Measurements from ENCODE around the gene MX2. TPM values are rescaled to one million over a fixed set of nuclear protein-coding genes. Genes with fewer than 3 reads are reported as not detected.

Gene MX2
- total and polyA plus RNA-seq, 2 of the 4 experiments (the other 2 are of a cell fraction), result 0.53 to 0.54 TPM

- H2AK9ac ChIP-seq (replicated peaks; ENCODE audit: low read depth, low read length, poor library complexity), result no peak overlapping the region
- H3K79me1 ChIP-seq (ENCODE audit: low read depth in 1 of 2, low read length in 2 of 2), result no peaks in the 10 kb centered on the region
- no peak overlapping the region for H2BK5ac ChIP-seq (ENCODE audit: low read depth, low read length, poor library complexity, severe bottlenecking)
- ATAC-seq (ENCODE audit: low read depth) (no peak), DNase-seq (no peak)
- H3K9ac ChIP-seq (ENCODE audit: low read depth, low read length), result no peak overlapping the region
- no peaks in the 10 kb centered on the region; the same call in 1 of the 2 replicates for H4K20me1 ChIP-seq (ENCODE audit: insufficient read depth, low read length)
- WGBS, 2 experiments (ENCODE audit: extremely low coverage in 2 of 2, insufficient read length in 1 of 2), result 50% methylated on average over 2 of the region's 13 CpGs; no CpG with 5 or more reads in 1 of the 2 experiments
- no peak overlapping the region for H4K8ac ChIP-seq (ENCODE audit: low read depth in 2 of 2, low read length in 2 of 2)
- dilution Hi-C loops (cut with HindIII; ENCODE audit: low sequenced_read_pairs, unreplicated experiment) (no loop called here), in situ Hi-C loops (cut with MboI; ENCODE audit: low sequenced_read_pairs) (no loop called here), intact Hi-C loops (cut with micrococcal nuclease) (no loop called here)
- no peak overlapping the region for H3K18ac ChIP-seq (ENCODE audit: low read depth, low read length)
- no peaks in the 10 kb centered on the region for H3K27me3 ChIP-seq (ENCODE audit: control insufficient read depth, insufficient read depth, low read length)
- H3K56ac ChIP-seq (ENCODE audit: extremely low read depth, insufficient read depth, low read length), result no peak overlapping the region
- no peak overlapping the region for H3K23ac ChIP-seq (ENCODE audit: low read depth, low read length)
- H2BK20ac ChIP-seq (ENCODE audit: low read depth, low read length), result no peak overlapping the region
- H2AK5ac ChIP-seq (ENCODE audit: low read depth, low read length), result no peak overlapping the region
- no peak overlapping the region for H2AFZ ChIP-seq (replicated peaks; ENCODE audit: low read length, poor library complexity)
- CTCF ChIA-PET, result interaction anchor here (0.5 to 0.9 kb wide), 2 partner anchors 162 to 227 kb away, joined by 3 read pairs; no protein-coding TSS in a partner anchor
- H4K5ac ChIP-seq (ENCODE audit: low read depth, low read length), result no peak overlapping the region
- H3K4me3 ChIP-seq (ENCODE audit: insufficient read depth, low read depth, low read length), result no peak overlapping the region
- H2BK15ac ChIP-seq (ENCODE audit: low read depth, low read length), result no peak overlapping the region
- no peak overlapping the region for H3K27ac ChIP-seq (ENCODE audit: insufficient read depth, low read length)
- no peak overlapping the region for H3K4me2 ChIP-seq (ENCODE audit: low read depth, low read length)
- H4K91ac ChIP-seq (ENCODE audit: insufficient read depth, low read depth, low read length), result no peak overlapping the region
- no peaks in the 10 kb centered on the region for H3K9me3 ChIP-seq (ENCODE audit: control insufficient read depth, insufficient read depth, low read length)
- H3K14ac ChIP-seq (replicated peaks; ENCODE audit: low read depth, low read length), result no peak overlapping the region
- BruUV-seq (replicated peaks), result no TSS peak
- no peaks in the 10 kb centered on the region for H3K4me1 ChIP-seq (ENCODE audit: control insufficient read depth, insufficient read depth, low read length)
- no peaks in the 10 kb centered on the region for H3K9me1 ChIP-seq (ENCODE audit: insufficient read depth, low read length)
- H3K4ac ChIP-seq (ENCODE audit: low read depth, low read length), result no peak overlapping the region
- H3K36me3 ChIP-seq (ENCODE audit: control insufficient read depth, insufficient read depth, low read length), result no peaks in the 10 kb centered on the region
- POLR2A ChIA-PET (ENCODE audit: unreplicated experiment), result no interaction called here
- no peak overlapping the region for H2BK120ac ChIP-seq (ENCODE audit: low read depth, low read length)
- TF ChIP-seq RFX5 (IDR thresholded peaks at IDR 0.05; ENCODE audit: low read depth, low read length), result no peak
- no peak for TF ChIP-seq POLR2A (IDR thresholded peaks at IDR 0.05; ENCODE audit: low read depth, low read length)
- TF ChIP-seq NFE2L2 (IDR thresholded peaks at IDR 0.05; ENCODE audit: low read depth, low read length), result no peak
- no peak for TF ChIP-seq CTCF (conservative IDR thresholded peaks at IDR 0.05; ENCODE audit: low read depth, low read length)
- TF ChIP-seq CEBPB (IDR thresholded peaks at IDR 0.05; ENCODE audit: low read depth, low read length), result no peak
- TF ChIP-seq SMC3 (IDR thresholded peaks at IDR 0.05; ENCODE audit: low read depth, low read length), result no peak
- TF ChIP-seq, protein P1, sequence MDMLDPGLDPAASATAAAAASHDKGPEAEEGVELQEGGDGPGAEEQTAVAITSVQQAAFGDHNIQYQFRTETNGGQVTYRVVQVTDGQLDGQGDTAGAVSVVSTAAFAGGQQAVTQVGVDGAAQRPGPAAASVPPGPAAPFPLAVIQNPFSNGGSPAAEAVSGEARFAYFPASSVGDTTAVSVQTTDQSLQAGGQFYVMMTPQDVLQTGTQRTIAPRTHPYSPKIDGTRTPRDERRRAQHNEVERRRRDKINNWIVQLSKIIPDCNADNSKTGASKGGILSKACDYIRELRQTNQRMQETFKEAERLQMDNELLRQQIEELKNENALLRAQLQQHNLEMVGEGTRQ (IDR thresholded peaks at IDR 0.05; ENCODE audit: low read depth, low read length), result no peak
- TF ChIP-seq BHLHE40 (IDR thresholded peaks at IDR 0.05; ENCODE audit: low read depth, low read length), result no peak
- TF ChIP-seq CHD1 (IDR thresholded peaks at IDR 0.05; ENCODE audit: low read depth, low read length), result no peak
- no peak for TF ChIP-seq MAZ (IDR thresholded peaks at IDR 0.05; ENCODE audit: borderline replicate concordance, low read depth, low read length)
- TF ChIP-seq MAFK (IDR thresholded peaks at IDR 0.05; ENCODE audit: low read depth, low read length), result no peak
- no peak for TF ChIP-seq FOS (IDR thresholded peaks at IDR 0.05; ENCODE audit: low read depth, low read length)
- no peak for TF ChIP-seq RAD21 (IDR thresholded peaks at IDR 0.05; ENCODE audit: low read length)
- TF ChIP-seq MXI1 (IDR thresholded peaks at IDR 0.05; ENCODE audit: borderline replicate concordance, low read depth, low read length), result no peak
- no peak for TF ChIP-seq RCOR1 (IDR thresholded peaks at IDR 0.05; ENCODE audit: insufficient replicate concordance, low read length)
- TF ChIP-seq, protein P2, sequence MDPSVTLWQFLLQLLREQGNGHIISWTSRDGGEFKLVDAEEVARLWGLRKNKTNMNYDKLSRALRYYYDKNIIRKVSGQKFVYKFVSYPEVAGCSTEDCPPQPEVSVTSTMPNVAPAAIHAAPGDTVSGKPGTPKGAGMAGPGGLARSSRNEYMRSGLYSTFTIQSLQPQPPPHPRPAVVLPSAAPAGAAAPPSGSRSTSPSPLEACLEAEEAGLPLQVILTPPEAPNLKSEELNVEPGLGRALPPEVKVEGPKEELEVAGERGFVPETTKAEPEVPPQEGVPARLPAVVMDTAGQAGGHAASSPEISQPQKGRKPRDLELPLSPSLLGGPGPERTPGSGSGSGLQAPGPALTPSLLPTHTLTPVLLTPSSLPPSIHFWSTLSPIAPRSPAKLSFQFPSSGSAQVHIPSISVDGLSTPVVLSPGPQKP (IDR thresholded peaks at IDR 0.05; ENCODE audit: borderline replicate concordance, low read depth, low read length), result no peak
Measured at GRCh38 chr21:41444703-41445464, 83.1 kb downstream of the MX2 start.
